GM18499 (cell line): ENCODE measurements around the gene TEX264.

Experiments
- ATAC-seq: cut with Tn5 transposase; IDR thresholded peaks from one replicate; pipeline ENCODE4 v1.9.1; 2021; ENCODE audit warnings: moderate number of reproducible peaks; ENCODE audit not compliant: insufficient read depth, unreplicated experiment

TEX264 gene

DNA sequence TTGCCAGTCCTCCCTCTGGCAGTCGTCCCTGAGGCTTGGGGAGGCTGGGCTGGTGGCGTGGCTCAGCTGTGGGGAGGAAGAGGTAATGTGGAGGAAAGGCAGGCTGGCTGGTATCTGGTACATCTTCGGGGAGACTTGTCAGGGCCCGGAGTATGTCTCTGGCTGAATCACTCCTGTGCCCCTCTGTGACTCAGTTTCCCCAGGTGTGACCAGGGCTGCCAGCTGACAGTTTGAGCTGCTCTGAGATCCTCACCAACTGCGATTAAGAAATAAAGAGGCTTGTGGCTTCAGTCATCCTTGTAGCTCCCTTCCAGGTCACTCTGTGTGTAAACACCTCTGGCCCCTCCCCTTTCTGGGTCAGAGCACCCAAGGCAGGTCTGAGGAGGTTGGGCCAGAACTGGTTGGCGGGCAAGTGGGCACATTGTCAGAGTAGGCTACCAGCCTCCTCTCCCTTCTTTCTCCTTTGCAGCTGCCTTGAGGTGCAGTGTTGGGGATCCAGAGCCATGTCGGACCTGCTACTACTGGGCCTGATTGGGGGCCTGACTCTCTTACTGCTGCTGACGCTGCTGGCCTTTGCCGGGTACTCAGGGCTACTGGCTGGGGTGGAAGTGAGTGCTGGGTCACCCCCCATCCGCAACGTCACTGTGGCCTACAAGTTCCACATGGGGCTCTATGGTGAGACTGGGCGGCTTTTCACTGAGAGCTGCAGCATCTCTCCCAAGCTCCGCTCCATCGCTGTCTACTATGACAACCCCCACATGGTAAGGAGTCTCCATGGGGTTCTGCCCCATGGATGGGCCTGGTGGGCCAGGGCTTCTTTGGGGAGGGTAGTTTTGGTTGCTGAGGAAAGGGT, 3.0 kb downstream of the TEX264 start:
- ATAC-seq, result no peak

DNA sequence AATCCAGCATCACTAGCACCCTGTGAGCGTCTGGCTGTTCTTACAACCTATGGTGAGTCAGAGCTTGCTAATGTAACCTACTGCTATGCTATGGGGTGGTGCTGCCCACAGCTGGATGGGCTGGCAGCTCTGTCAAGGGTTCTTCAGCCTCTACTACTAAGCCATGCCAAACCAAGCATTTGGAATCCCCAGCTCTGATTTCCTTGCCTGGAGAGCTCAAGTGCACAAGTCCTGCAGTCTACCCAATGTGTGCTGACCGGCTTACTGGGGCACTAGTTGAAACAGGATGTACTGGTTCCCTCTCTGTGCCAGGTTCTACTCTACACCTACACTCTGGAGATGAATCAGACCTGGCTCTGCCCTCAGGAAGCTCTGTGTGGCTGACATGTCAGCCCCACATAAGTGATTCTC, 4.2 kb downstream of the TEX264 start:
- ATAC-seq, result no peak

DNA sequence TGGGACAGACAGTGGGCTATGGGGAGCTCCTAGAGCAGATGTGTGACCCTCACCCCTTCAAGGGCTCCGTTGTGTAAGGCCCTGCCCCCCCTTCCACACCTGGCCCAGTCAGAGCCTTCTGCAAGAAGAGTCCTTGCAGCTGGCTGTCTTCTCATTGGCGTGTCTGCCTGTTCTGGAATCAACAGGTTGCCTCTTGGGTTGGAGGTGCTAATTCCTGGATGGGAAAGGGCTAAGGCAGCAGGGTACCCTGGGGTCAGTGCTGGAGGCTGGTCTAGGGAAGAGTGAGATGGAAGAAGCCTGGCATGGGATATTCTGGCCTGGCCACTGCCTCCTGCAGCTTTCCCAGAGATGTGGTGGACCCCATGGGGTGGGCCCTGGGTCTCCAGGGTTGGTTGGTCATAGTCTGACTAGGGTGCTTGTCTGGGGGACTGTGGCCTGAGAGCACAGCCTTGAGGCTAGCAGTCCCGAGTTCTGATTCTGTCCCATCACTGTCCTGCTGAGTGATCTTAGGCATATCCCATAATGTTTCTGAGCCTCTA, 5.1 kb downstream of the TEX264 start:
- no peak for ATAC-seq

DNA sequence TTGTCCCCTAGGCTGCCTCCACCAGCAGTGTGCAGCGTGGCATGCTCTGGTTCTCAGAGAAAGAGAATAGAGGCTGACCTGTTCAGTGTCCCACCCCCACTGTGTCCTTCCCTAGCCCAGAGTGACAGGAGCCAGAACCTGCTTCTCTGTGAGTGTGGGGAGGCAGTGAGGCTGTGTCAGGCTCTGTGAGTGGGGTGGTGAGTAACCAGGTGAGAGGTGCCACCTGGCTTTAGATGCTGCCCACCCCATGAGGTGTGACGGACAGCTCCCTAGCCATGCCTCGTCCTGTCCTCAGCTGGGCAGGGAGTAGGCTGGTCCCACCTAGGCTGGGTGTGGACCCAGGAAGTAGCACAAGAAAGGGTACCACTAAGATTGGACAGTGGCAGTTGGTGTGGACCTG, 6.3 kb downstream of the TEX264 start:
- ATAC-seq, result no peak

DNA sequence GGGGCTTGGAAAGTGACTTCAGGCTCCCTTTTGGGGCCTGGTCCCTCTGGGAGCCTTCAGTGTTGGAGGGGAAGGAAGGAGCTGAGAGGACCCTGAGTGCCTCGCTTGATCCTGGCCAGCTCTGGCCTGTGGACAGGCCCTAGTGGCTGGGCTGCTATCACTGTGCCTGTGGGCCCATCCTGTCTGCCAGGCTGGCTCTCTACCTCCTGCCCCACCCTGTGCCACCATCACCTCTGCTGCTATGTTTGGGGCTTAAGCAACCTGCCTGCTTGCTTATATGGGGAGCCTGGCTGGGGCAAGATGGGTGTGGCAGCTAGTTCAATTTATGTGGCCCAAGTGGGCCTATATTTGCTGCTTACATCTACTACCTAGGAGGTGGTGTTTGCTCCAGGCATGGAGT, 7.1 kb downstream of the TEX264 start:
- ATAC-seq, result no peak

DNA sequence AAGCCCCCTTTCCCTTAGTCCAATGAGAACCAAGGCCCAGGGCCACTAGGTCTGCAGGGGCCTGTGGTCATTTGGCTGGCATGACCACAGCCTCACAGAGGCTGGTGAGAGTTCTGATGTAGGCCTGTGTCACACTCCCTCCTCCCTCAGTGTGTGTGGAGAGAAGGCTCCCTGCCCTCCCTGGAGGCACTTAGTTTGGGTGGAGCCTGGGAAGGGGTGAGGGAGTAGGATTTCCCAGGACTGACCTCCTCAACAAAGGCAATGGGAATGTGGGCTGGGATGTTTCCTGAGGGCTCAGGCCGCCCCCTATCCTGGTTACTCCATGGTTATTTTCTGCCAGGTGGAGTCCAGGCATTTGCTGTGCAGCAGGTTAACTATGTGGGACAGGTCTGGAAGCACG, 7.6 kb downstream of the TEX264 start:
- no peak for ATAC-seq

DNA sequence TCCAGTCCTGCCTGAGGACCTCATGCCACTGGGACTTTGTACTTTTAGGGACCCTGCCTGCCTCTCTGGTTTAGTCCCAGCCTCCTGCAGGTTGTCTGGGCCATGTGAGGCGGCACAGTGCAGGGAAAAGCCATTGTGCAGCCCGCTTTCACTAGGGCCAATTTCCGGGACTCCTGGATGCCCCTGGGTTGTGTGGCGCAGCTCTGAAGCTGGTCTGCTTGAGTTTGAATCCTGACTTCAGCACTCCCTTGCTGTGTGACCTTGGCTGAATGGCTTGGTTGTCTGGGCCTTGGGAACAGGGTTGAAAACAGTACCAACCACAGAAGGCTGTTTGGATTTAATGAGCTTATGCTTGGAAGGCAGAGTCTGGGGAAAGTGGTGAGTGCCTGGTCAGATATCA, 8.3 kb downstream of the TEX264 start:
- ATAC-seq, result no peak

DNA sequence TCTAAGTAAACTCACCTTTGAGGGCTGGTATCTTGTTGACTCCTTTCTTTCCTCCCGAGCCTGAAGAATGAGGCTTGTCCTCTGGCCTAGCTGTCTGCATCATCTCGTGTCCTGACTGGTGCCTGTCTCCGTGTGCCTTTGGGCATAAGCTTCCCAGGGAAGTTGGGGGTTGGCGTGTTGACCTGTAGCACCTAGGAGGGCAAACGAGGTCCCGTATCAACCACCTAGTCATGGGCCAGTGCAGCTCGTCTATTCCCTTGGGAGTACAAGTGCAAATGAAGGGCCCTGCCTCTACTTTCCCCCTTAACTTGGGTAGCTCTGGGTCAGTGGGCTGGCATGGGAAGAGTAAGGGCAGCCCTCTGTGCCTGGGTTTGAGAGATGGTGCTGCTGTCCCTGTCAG, 8.7 kb downstream of the TEX264 start:
- no peak for ATAC-seq

DNA sequence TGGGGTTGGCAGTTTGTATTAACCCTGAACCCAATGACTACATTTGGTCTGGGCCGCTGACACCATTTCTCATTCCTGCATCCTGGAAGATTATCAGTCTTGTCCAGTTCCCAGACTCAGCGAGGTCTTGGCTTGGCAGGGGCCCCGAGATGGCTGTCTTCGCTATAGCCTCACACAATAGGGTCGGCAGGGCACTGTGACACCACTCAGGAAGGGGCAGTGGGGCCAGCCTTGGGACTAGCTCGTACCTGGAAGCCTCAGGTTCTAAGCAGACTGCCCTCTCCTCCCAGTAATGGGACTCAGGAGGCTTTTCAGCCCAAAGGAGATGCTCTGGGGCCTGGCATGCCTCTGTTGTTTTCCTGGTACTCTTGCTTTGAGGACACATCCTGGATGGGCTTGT, 9.1 kb downstream of the TEX264 start:
- ATAC-seq, result no peak

DNA sequence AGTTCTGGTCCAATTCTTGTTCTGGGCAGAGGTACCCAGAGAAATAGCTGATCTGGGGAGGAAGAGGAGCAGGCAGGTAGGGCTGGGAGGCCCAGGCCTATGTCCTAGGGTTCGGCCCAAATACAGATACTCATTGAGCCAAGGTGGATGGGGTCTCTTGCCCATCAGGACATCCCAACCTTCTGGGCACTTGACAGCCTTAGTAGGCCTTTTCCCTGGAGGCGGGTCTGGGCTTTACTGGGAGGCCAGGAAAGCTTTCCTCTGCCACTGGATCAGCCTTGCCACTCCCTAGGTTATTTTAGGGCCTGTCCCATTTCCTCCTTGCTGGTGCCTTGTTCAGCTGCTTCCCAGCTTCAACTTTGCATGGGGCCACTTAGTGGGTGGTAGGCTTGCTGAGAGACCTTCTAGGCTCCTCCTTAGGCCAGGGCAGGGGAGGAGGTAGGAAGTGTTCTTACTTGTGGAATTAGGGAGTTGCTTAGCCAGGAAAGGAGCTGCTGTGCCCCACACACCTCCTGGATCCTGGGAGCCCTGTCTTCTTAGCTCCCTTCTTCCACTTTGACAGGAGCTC, 9.7 kb downstream of the TEX264 start:
- no peak for ATAC-seq

DNA sequence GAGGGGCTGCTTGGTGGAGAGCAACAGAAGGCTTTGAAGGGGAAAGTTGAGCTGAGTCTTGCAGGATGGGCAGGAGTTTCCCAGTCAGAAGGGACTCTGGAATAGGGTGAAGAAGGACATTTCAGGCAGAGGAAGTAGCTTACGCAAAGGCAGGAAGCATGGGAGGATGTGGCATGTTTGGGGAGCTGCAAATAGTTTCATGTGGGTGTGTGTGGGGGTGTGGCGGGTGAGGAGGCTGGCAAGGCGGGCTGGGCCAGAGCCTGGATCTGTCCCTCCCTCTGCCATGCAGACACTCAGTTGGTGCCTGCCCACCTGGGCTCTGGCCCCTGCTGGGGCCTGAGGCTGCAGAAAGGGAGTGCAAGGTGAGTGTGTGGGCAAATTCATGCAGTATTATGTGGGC, 10.4 kb downstream of the TEX264 start:
- ATAC-seq, result no peak

DNA sequence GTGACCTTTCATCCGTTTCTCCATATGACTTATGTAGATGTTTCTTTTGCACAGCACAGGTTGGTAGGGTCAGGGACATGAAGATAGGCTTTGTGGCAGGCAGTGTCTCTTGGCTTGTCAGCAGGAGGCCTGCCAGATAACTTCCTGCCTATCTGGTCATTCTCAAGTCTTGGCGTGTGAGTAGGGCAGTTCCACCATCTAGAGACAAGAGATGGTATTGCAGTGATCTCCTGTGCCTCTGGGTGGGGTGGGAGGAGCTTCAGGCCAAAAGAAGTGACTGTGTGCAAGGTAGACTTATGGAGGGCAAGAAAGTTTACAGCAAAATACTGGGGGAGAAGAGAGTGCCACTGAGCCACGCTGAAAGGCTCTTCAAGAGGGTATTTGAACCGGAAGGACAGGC, 11.0 kb downstream of the TEX264 start:
- ATAC-seq, result no peak

DNA sequence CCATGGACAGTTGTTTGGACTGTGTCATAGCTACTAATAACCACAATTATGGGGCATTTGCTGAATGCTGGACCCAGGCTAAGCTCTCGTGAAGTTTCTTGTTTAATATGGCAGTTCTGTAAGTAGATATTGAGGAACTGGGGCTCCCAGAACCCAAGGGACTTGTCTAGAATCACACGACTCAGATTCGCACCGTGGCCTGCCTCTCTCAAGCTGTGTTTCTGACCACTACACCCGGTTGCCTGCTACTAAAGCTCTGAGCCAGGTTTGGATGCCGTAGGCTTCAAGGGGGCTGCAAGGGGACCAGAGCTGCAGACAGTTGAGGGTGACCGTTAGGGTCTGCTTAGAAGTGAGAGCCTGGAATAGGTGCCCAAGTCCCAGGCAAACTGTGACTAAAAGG, 11.5 kb downstream of the TEX264 start:
- ATAC-seq, result no peak

DNA sequence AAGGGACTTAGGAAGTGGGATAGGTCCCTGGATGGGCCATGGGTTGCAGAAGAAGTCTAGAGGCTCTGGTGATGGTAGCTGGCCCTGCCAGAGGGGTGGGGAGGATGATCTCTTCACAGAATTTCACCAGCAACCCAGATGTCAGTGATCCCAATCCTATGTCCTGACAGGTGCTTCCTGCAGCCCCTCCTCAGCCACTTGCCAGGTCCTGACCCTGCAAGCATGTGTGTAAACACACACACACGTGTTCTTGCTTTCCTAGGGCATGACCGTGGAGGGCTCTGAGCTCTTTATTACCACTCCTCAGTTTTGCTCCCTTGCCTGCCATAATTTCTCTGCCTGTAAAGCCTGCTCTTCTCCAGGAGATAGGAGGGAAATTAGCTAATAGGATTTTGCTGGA, 12.5 kb downstream of the TEX264 start:
- no peak for ATAC-seq

DNA sequence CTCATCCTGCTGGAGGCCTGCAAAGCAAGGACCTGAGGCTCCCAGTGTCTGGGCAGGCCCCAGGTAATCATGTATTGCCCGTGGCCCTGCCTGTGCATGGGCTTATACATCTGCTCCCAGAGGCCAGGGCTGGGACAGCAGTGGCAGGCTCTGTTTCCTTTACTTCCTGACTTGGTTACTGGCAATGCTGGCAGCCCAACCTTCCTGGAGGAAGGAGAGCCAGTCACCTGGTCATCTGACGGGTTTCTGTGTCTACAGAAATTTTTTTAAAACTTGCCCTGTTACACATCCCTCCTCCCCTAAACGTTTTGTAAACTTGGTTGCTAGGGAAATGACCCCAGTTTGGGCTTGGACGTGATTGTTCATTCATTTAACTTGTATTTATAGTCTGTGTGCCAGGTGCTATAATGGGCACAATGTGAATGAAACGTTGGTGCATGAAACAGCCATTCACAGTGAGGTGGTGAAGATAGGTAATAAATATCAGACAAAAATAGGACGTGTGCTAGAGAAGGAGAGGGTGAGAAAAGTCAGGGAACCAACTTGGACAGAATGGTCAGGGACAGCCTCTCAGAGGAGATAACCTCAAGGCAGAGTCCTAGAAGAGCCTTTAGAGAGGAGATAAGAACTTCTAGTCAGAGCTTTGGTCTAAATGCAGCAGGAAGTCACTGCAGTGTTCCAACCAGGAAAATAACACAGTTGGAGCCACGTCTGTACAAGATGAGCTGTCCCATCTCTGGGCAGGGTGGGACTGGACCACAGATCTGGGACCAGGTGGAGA, 14.1 kb downstream of the TEX264 start:
- ATAC-seq, result no peak

DNA sequence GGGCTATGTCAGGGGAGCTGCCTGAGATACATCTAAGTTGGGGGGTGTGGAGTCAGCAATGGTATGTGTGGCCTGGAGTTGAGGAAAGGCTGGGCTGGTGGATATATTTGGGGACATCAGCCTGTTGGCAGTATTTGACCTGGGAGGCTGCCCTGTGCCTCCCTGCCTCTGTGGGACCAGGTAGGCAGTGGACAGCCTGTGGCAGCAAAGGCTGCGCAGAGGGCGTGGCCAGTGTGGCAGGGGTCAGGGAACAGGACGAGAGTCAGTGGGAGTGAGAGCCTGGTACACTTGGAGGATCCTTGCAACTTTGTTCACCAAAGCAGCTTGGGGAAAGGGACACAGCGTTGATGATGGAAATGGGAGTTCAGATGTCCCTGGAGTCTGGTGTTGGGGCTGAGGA, 15.0 kb downstream of the TEX264 start:
- ATAC-seq, result no peak

DNA sequence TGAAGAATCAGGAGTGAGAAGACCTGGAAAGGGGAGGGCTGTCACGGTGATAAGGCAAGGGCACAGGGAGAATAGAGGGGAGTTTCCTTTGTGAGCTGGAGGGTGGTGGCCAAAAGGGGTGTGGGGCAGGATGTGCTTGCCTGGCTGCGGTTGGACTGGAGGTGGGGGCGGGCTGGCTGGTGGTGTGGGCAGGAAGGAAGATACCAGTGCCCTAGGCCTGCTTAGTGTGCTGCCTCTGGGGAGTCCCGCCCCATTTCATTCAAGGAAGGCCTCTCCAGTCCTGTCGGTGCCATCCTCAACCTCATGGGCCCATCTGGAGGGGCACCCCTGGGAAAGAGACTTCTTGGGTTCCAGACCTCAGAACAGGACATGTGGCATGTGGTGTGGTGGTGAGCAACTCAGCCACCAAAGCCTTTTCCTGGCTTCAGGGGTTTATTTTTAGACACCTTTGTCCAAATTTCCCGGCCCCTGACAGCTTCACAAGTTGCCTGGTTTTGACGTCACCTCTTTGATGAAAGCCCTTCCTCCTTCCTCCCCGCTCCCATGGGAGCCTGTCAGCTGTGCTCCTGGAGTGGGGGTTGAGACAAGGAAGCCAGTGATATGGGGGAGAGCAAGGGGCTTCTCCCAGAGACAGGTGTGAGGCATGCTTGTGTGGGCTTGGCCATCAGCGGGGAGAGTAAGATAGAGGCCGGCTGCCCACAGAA, 15.6 kb downstream of the TEX264 start:
- ATAC-seq, result no peak

DNA sequence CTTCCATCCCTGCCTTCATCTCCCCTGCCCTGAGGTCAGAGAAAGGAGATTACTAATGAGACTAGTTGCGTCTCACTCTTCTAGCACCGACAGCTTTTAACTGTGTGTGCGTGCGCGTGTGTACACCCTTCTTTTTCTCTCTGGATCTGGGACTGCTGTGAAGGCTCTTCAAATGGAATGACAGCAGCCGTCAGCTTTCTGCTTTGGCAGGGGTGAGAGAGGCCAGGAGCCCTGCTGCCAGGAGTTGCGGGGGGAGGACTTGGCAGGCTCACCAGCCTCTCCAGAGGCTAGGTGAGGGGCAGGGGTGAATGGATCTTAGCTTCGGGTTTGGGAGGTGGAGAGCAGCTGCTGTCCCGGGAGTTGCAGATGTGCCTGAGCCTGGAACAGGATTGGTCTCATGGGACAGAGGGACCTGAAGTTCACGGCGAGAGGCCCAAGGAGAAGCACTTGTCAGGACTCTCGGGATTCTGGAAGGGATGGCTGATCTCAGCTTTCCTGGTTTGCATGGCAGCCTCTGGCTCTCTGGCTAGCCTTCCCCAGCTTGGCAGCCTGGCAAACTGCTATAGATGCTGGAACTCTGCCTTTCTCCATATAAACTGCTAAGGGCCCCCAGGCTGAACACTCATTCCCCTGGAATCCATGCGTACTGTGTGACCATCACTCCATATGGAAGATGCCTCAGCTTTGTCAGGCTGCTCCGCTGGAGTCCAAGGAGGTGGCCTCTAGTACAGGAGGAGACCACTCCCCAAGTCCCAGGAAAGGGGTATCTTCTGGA, 16.6 kb downstream of the TEX264 start:
- no peak for ATAC-seq

DNA sequence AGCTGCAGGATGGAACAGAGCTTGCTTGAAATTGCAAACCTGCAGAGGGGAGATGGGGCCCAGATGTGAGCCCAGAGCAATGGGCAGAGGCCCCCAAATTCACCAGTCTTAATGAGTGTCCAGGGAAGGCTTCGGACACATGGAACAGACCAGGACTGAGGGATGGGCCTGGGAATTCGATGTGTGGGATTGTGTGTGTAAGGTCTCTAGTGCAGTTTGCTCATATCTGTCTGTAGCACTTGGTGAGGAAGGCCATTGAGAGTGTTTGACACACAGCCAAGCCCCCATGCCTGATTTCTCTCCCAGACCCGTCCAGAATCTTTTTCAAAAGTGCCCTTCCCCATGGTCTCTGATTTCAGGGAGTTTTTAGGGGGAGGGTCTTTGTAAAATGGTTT, 17.2 kb downstream of the TEX264 start:
- ATAC-seq, result no peak

DNA sequence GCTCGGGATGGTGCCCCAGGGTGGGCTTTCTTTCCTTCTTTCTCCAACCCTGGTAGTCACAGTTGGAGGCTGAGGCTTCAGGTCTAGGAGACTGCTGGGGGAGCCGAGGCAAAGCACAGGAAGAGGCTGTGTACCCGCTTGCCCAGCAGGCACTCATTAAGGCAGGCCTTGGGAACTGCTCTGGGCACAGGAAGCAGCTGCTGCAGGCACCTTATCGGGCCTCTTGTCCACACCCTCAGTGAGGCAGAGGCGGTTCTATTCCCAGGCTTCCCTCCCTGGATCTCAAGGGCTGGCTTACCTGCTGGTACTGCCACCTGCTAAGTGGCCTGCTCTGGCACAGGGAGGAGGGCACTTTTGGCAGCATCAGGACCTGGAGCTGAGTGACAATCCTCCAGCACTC, 20.0 kb downstream of the TEX264 start:
- no peak for ATAC-seq
